ENCODE data around the gene SPEG. TPM values are rescaled to one million over a fixed set of nuclear protein-coding genes. Genes with fewer than 3 reads are reported as not detected.

Gene SPEG
- total and polyA plus RNA-seq, 2 donors, result 1.3 to 19.8 TPM

- peaks cover 0 to 6% of the 10 kb centered on the region in 2 donors for H3K36me3 ChIP-seq (ENCODE audit: control insufficient read depth in 2 of 2, insufficient read depth in 2 of 2, low read length in 1 of 2)
- no peak overlapping the region for H3K27ac ChIP-seq (ENCODE audit: low read depth in 1 of 2, low read length in 1 of 2)
- H3K9me3 ChIP-seq (ENCODE audit: control insufficient read depth in 2 of 2, insufficient read depth in 1 of 2, low read length in 1 of 2), result peaks cover 2 to 12% of the 10 kb centered on the region in 2 donors
- no peak overlapping the region for H3K4me3 ChIP-seq (ENCODE audit: low read length in 2 of 2)
- H3K27me3 ChIP-seq (ENCODE audit: control insufficient read depth in 2 of 2, insufficient read depth in 1 of 2, low read length in 1 of 2), result peaks cover 51 to 88% of the 10 kb centered on the region in 2 donors
- H3K4me1 ChIP-seq (ENCODE audit: control insufficient read depth in 2 of 2, insufficient read depth in 2 of 2, low read length in 2 of 2), result peaks cover 0 to 36% of the 10 kb centered on the region in 2 donors
- DNase-seq (ENCODE audit: low read depth in 6 of 9, low spot score in 9 of 9), result no peak
- WGBS, result 32% methylated on average over 15 of the region's 15 CpGs
Observed at GRCh38 chr2:219511547-219512325, 77.1 kb downstream of the SPEG start.

DNA sequence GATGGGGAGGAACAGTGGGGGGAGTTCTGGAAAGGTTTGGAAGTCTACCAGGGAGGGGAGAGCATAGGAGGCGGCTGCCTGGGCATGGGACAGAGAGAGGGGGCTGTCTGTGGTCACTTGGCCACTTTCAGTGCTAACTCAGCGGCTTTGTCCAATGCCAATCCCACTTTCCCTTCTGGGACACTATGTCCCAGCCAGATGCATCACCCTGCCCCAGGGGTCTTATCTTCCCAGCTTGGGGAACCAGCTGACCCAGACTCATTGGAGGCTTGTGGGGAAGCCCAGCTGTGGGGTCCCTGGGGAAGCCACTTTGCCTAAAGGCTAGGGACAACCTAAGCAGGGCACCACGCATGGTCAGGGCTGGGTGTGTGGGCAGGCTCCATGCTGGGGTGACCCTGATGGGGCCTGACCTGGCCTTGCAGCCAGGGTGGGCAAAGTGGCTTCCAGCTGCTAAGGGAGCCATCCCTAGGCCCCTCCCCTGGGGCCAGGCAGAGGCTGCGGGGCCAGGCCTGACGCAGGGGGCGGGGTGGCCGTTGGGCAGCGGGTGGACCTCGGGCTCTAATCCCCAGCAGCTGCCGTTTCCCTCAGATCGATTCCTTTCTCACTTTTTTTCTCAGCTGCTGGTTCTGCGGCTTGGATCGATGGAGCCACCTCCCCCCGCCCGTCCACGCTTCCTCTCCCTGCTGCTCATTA, 78.0 kb downstream of the SPEG start:
- no peaks in the 10 kb centered on the region for H3K36me3 ChIP-seq (ENCODE audit: control insufficient read depth in 2 of 2, insufficient read depth in 2 of 2, low read length in 1 of 2)
- WGBS, result 21% methylated on average over 16 of the region's 16 CpGs
- H3K27me3 ChIP-seq (ENCODE audit: control insufficient read depth in 2 of 2, insufficient read depth in 1 of 2, low read length in 1 of 2), result peaks cover 51 to 97% of the 10 kb centered on the region in 2 donors
- no peak overlapping the region for H3K4me3 ChIP-seq (ENCODE audit: low read length in 2 of 2)
- H3K9me3 ChIP-seq (ENCODE audit: control insufficient read depth in 2 of 2, insufficient read depth in 1 of 2, low read length in 1 of 2), result peaks cover 2 to 12% of the 10 kb centered on the region in 2 donors
- H3K27ac ChIP-seq (ENCODE audit: low read depth in 1 of 2, low read length in 1 of 2), result no peak overlapping the region
- H3K4me1 ChIP-seq (ENCODE audit: control insufficient read depth in 2 of 2, insufficient read depth in 2 of 2, low read length in 2 of 2), result peaks cover 0 to 36% of the 10 kb centered on the region in 2 donors
- DNase-seq (ENCODE audit: low read depth in 6 of 9, low spot score in 9 of 9), result no peak

GRCh38 chr2:219513787-219514186, 79.1 kb downstream of the SPEG start:
- no peak overlapping the region for H3K4me3 ChIP-seq (ENCODE audit: low read length in 2 of 2)

GRCh38 chr2:219514196-219514761, 79.6 kb downstream of the SPEG start, which contains the start of gene ASIC4:
Gene ASIC4 (plus strand): TSS chr2:219514482. CDS start chr2:219514725, 243 bp downstream.
- peak in 3 of 9 donors; percentile 21 to 59 (median 42) for DNase-seq (ENCODE audit: low read depth in 6 of 9, low spot score in 9 of 9)

More at GRCh38 chr2:219513787-219514186, 79.1 kb downstream of the SPEG start:
- WGBS, result 8% methylated on average over 4 of the region's 4 CpGs
- DNase-seq (ENCODE audit: low read depth in 6 of 9, low spot score in 9 of 9), result no peak
- no peaks in the 10 kb centered on the region for H3K36me3 ChIP-seq (ENCODE audit: control insufficient read depth in 2 of 2, insufficient read depth in 2 of 2, low read length in 1 of 2)
- H3K9me3 ChIP-seq (ENCODE audit: control insufficient read depth in 2 of 2, insufficient read depth in 1 of 2, low read length in 1 of 2), result peaks cover 2 to 12% of the 10 kb centered on the region in 2 donors
- H3K27me3 ChIP-seq (ENCODE audit: control insufficient read depth in 2 of 2, insufficient read depth in 1 of 2, low read length in 1 of 2), result peaks cover 51 to 100% of the 10 kb centered on the region in 2 donors
- H3K4me1 ChIP-seq (ENCODE audit: control insufficient read depth in 2 of 2, insufficient read depth in 2 of 2, low read length in 2 of 2), result peaks cover 0 to 36% of the 10 kb centered on the region in 2 donors
- no peak overlapping the region for H3K27ac ChIP-seq (ENCODE audit: low read depth in 1 of 2, low read length in 1 of 2)

DNA sequence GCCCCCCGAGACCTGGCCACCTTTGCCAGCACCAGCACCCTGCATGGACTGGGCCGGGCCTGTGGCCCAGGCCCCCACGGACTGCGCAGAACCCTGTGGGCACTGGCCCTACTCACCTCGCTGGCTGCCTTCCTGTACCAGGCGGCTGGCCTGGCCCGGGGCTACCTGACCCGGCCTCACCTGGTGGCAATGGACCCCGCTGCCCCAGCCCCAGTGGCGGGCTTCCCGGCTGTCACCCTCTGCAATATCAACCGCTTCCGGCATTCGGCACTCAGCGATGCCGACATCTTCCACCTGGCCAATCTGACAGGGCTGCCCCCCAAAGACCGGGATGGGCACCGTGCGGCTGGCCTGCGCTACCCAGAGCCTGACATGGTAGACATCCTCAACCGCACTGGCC, 80.2 kb downstream of the SPEG start:
- Histone ChIP-seq H3K36me3 (ENCODE audit: control insufficient read depth in 2 of 2, insufficient read depth in 2 of 2, low read length in 1 of 2) (no peaks in the 10 kb centered on the region), H3K4me1 (ENCODE audit: control insufficient read depth in 2 of 2, insufficient read depth in 2 of 2, low read length in 2 of 2) (peaks cover 0 to 28% of the 10 kb centered on the region in 2 donors), H3K9me3 (ENCODE audit: control insufficient read depth in 2 of 2, insufficient read depth in 1 of 2, low read length in 1 of 2) (peaks cover 2 to 12% of the 10 kb centered on the region in 2 donors), H3K27me3 (ENCODE audit: control insufficient read depth in 2 of 2, insufficient read depth in 1 of 2, low read length in 1 of 2) (peaks cover 48 to 100% of the 10 kb centered on the region in 2 donors), H3K27ac (ENCODE audit: low read depth in 1 of 2, low read length in 1 of 2) (no peak overlapping the region), H3K4me3 (ENCODE audit: low read length in 2 of 2) (no peak overlapping the region)
- WGBS, result 90% methylated on average over 21 of the region's 21 CpGs
- no peak for DNase-seq (ENCODE audit: low read depth in 6 of 9, low spot score in 9 of 9)

More at GRCh38 chr2:219514196-219514761, 79.6 kb downstream of the SPEG start, which contains the start of gene ASIC4:
- peaks cover 2 to 12% of the 10 kb centered on the region in 2 donors for H3K9me3 ChIP-seq (ENCODE audit: control insufficient read depth in 2 of 2, insufficient read depth in 1 of 2, low read length in 1 of 2)
- no peak within 1 kb of the TSS for H3K4me3 ChIP-seq (ENCODE audit: low read length in 2 of 2)
- H3K36me3 ChIP-seq (ENCODE audit: control insufficient read depth in 2 of 2, insufficient read depth in 2 of 2, low read length in 1 of 2), result no peaks in the 10 kb centered on the region
- 6% methylated on average over 31 of the region's 31 CpGs for WGBS
- H3K27ac ChIP-seq (ENCODE audit: low read depth in 1 of 2, low read length in 1 of 2), result no peak within 1 kb of the TSS
- peaks cover 48 to 100% of the 10 kb centered on the region in 2 donors for H3K27me3 ChIP-seq (ENCODE audit: control insufficient read depth in 2 of 2, insufficient read depth in 1 of 2, low read length in 1 of 2)
- H3K4me1 ChIP-seq (ENCODE audit: control insufficient read depth in 2 of 2, insufficient read depth in 2 of 2, low read length in 2 of 2), result peaks cover 0 to 33% of the 10 kb centered on the region in 2 donors

DNA sequence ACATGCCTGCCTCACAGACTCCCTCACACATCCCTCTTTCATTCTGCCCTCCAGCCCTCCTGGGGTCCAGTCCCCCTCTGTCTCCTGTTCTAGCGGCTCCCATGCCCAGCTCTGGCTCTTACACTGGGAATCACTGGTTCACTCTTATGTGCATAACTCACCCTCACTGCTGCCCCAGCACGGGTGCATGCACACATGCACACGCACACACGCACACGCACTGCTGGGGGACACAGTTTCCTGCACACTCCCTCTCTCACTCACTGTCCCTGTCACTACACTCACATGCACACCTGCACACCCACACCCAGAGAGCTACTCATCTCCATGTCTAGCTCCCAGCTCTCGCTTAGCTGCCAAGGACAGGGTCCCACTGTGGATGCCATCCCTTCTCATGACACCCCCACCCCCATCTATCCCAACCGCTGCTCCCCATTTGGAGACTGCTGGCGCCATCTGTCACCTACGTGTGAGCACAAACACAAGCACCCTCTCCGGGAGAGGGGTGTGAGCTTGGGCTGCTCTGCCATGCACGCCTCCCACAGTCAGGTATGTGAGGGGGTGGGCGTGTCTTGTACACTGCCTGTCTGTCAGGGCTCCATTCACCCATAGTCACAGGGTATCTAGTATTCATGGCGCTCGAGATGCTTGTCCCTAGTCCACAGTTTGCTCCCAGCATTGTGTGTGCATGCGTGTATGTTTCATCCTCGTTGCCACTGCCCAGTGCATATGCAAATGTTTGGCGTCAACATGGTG, 81.4 kb downstream of the SPEG start:
- H3K4me1 ChIP-seq (ENCODE audit: control insufficient read depth in 2 of 2, insufficient read depth in 2 of 2, low read length in 2 of 2), result peaks cover 0 to 20% of the 10 kb centered on the region in 2 donors
- no peak overlapping the region for H3K27ac ChIP-seq (ENCODE audit: low read depth in 1 of 2, low read length in 1 of 2)
- H3K36me3 ChIP-seq (ENCODE audit: control insufficient read depth in 2 of 2, insufficient read depth in 2 of 2, low read length in 1 of 2), result no peaks in the 10 kb centered on the region
- H3K27me3 ChIP-seq (ENCODE audit: control insufficient read depth in 2 of 2, insufficient read depth in 1 of 2, low read length in 1 of 2), result peaks cover 48 to 100% of the 10 kb centered on the region in 2 donors
- DNase-seq (ENCODE audit: low read depth in 6 of 9, low spot score in 9 of 9), result no peak
- WGBS, result 83% methylated on average over 17 of the region's 17 CpGs
- peaks cover under 1 to 5% of the 10 kb centered on the region in 2 donors for H3K9me3 ChIP-seq (ENCODE audit: control insufficient read depth in 2 of 2, insufficient read depth in 1 of 2, low read length in 1 of 2)
- no peak overlapping the region for H3K4me3 ChIP-seq (ENCODE audit: low read length in 2 of 2)

- 47% methylated on average over 7 of the region's 7 CpGs for WGBS
- Histone ChIP-seq H3K36me3 (ENCODE audit: control insufficient read depth in 2 of 2, insufficient read depth in 2 of 2, low read length in 1 of 2) (no peaks in the 10 kb centered on the region), H3K4me3 (ENCODE audit: low read length in 2 of 2) (no peak overlapping the region), H3K27me3 (ENCODE audit: control insufficient read depth in 2 of 2, insufficient read depth in 1 of 2, low read length in 1 of 2) (peaks cover 50 to 100% of the 10 kb centered on the region in 2 donors), H3K27ac (ENCODE audit: low read depth in 1 of 2, low read length in 1 of 2) (no peak overlapping the region), H3K4me1 (ENCODE audit: control insufficient read depth in 2 of 2, insufficient read depth in 2 of 2, low read length in 2 of 2) (peaks cover 0 to 20% of the 10 kb centered on the region in 2 donors), H3K9me3 (ENCODE audit: control insufficient read depth in 2 of 2, insufficient read depth in 1 of 2, low read length in 1 of 2) (peaks cover 0 to 5% of the 10 kb centered on the region in 2 donors)
- DNase-seq (ENCODE audit: low read depth in 6 of 9, low spot score in 9 of 9), result no peak
Observed at GRCh38 chr2:219516888-219517287, 82.2 kb downstream of the SPEG start.

DNA sequence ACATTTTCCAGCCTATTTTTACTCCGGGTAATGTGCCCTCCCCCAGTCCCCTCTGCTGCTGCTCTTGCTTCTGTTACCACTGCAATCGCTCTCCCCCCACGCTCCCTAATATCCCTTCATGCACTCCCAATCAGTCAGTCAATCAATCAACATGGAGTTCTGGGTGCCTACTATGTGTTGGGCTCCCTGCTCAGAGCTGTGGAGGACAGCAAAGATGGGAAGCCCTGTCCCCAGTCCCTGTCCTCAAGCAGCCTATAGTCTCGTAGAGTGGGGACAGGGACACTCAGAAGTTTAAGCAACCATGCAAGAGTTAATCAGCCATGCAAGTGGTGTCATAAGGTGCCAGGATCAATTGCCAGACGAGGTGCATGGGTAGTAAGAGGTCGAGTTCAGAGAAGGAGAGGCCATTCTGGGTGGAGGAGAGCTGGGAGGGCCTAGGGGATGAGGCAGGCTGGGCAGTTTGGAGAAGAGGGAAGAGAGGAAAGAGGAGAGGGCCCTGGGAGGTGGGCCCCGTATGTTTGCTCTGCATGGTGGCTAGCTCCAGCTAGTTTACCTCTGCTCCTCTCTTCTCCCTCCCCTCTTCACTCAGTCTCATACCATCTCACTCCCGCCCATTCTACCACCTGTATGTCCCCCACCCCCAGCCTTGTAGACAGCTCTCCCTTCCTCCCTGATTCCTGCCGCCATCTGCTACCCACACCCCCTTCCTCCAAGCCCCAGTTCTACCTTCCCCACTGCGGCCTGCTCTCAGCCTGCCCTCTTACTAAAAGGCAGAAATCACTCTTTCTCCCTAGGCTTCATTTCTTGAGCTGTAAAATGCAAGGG, 83.5 kb downstream of the SPEG start:
- H3K27me3 ChIP-seq (ENCODE audit: control insufficient read depth in 2 of 2, insufficient read depth in 1 of 2, low read length in 1 of 2), result peaks cover 50 to 100% of the 10 kb centered on the region in 2 donors
- no peak overlapping the region for H3K27ac ChIP-seq (ENCODE audit: low read depth in 1 of 2, low read length in 1 of 2)
- H3K9me3 ChIP-seq (ENCODE audit: control insufficient read depth in 2 of 2, insufficient read depth in 1 of 2, low read length in 1 of 2), result peaks cover 0 to 5% of the 10 kb centered on the region in 2 donors
- no peaks in the 10 kb centered on the region for H3K36me3 ChIP-seq (ENCODE audit: control insufficient read depth in 2 of 2, insufficient read depth in 2 of 2, low read length in 1 of 2)
- H3K4me1 ChIP-seq (ENCODE audit: control insufficient read depth in 2 of 2, insufficient read depth in 2 of 2, low read length in 2 of 2), result peaks cover 0 to 16% of the 10 kb centered on the region in 2 donors
- H3K4me3 ChIP-seq (ENCODE audit: low read length in 2 of 2), result no peak overlapping the region
- WGBS, result 79% methylated on average over 10 of the region's 10 CpGs
- DNase-seq (ENCODE audit: low read depth in 6 of 9, low spot score in 9 of 9), result no peak
